A673 (cell line): ENCODE measurements around the gene ITSN1.

Source experiments
- EZH2 ChIP-seq: fragments of 200-600 bp; sonication (generic); IDR thresholded peaks from 2 replicates; pipeline ENCODE4 v1.6.1; 2017; ENCODE audit warnings: borderline replicate concordance, low read depth, mild to moderate bottlenecking, mixed read lengths, antibody characterized with exemption, low read length; ENCODE audit not compliant: poor library complexity, severe bottlenecking
- TF ChIP-seq, protein P1 (sequence below): fragments of 300-800, 200-600 bp; sonication (generic); conservative IDR thresholded peaks from 2 replicates; pipeline ENCODE4 v1.5.1; 2017; ENCODE audit warnings: low read depth, mild to moderate bottlenecking, antibody characterized with exemption, low read length, moderate library complexity, mixed read lengths

DNA sequence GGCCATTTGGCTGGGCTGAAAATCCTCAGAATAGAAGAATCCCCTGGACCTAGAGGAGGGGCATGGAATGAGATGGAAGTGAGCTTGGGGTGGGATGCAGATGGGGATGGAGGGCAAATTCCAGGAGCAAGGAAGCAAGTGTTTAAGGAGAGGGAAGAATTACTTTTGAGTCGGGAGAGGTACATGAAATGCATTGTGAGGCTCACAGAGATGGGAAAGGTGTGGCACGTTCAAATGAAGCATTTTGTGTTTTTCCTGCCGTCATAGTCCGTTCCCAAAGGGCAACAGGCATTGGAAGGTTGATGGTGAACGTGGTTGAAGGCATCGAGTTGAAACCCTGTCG is 242.8 kb downstream of the ITSN1 start:
- no peak for TF ChIP-seq EZH2
- TF ChIP-seq, protein P1, sequence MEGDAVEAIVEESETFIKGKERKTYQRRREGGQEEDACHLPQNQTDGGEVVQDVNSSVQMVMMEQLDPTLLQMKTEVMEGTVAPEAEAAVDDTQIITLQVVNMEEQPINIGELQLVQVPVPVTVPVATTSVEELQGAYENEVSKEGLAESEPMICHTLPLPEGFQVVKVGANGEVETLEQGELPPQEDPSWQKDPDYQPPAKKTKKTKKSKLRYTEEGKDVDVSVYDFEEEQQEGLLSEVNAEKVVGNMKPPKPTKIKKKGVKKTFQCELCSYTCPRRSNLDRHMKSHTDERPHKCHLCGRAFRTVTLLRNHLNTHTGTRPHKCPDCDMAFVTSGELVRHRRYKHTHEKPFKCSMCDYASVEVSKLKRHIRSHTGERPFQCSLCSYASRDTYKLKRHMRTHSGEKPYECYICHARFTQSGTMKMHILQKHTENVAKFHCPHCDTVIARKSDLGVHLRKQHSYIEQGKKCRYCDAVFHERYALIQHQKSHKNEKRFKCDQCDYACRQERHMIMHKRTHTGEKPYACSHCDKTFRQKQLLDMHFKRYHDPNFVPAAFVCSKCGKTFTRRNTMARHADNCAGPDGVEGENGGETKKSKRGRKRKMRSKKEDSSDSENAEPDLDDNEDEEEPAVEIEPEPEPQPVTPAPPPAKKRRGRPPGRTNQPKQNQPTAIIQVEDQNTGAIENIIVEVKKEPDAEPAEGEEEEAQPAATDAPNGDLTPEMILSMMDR = no peak
